HepG2 (cell line): ENCODE results near the gene FBP2.

ENCODE experiments used
- CTCF ChIP-seq: sonication (generic); formaldehyde crosslinking; IDR thresholded peaks from 2 replicates; pipeline ENCODE4 v1.5.0; 2020; ENCODE audit warnings: mild to moderate bottlenecking, missing genetic modification reagents, moderate library complexity
- ELK4 ChIP-seq: sonication (generic); formaldehyde crosslinking; IDR thresholded peaks from 2 replicates; pipeline ENCODE4 v1.9.0; 2021; ENCODE audit warnings: missing genetic modification reagents, borderline replicate concordance
- FOXA3 ChIP-seq: IDR thresholded peaks from 2 replicates; pipeline ENCODE4 v1.6.1; 2016; ENCODE audit warnings: missing genetic modification reagents, missing compliant biosample characterization
- FOXJ3 ChIP-seq: sonication (generic); formaldehyde crosslinking; IDR thresholded peaks from 2 replicates; pipeline ENCODE4 v1.4.0; 2020; ENCODE audit warnings: missing genetic modification reagents, mild to moderate bottlenecking, borderline replicate concordance
- HES4 ChIP-seq: sonication (generic); formaldehyde crosslinking; IDR thresholded peaks from 2 replicates; pipeline ENCODE4 v1.9.0; 2021; ENCODE audit warnings: mild to moderate bottlenecking, missing genetic modification reagents, borderline replicate concordance
- IKZF4 ChIP-seq: sonication (generic); formaldehyde crosslinking; IDR thresholded peaks from 2 replicates; pipeline ENCODE4 v1.5.1; 2020; ENCODE audit warnings: borderline replicate concordance, mild to moderate bottlenecking, low read depth, missing genetic modification reagents; ENCODE audit errors: not compliant biosample characterization
- MAX ChIP-seq: IDR thresholded peaks from 2 replicates; pipeline ENCODE4 v1.6.1; 2012; ENCODE audit warnings: inconsistent platforms
- PRDM10 ChIP-seq: sonication (generic); formaldehyde crosslinking; IDR thresholded peaks from 2 replicates; pipeline ENCODE4 v1.4.0; 2020; ENCODE audit warnings: low read depth, missing genetic modification reagents
- SALL2 ChIP-seq: sonication (generic); formaldehyde crosslinking; IDR thresholded peaks from 2 replicates; pipeline ENCODE4 v1.8.1; 2023; ENCODE audit warnings: mild to moderate bottlenecking, missing genetic modification reagents, inconsistent platforms
- TBL1XR1 ChIP-seq: fragments of 150-350 bp; IDR thresholded peaks from 2 replicates; pipeline ENCODE4 v1.6.1; 2014; ENCODE audit warnings: borderline replicate concordance, low read length; ENCODE audit not compliant: partially characterized antibody
- ZFP1 ChIP-seq: IDR thresholded peaks from 2 replicates; pipeline ENCODE4 v1.6.1; 2016
- ZNF335 ChIP-seq: sonication (generic); formaldehyde crosslinking; IDR thresholded peaks from 2 replicates; pipeline ENCODE4 v1.4.0; 2020; ENCODE audit warnings: missing genetic modification reagents
- TF ChIP-seq, protein P1 (sequence below): fragments of 450-650 bp; IDR thresholded peaks from 2 replicates; pipeline ENCODE4 v1.6.1; 2017

GRCh38 chr9:94511134-94511954 lies 82.3 kb downstream of the FBP2 start:
- TF ChIP-seq FOXJ3 (CRISPR knock-in tag) (no peak), CTCF (no peak), MAX (no peak), SALL2 (no peak), PRDM10 (CRISPR knock-in tag) (no peak), HES4 (CRISPR knock-in tag) (no peak), ZNF335 (CRISPR knock-in tag) (no peak), ZFP1 (no peak), ELK4 (CRISPR knock-in tag) (no peak), IKZF4 (CRISPR knock-in tag) (no peak), TBL1XR1 (no peak), FOXA3 (CRISPR knock-in tag) (no peak)
- TF ChIP-seq, protein P1, sequence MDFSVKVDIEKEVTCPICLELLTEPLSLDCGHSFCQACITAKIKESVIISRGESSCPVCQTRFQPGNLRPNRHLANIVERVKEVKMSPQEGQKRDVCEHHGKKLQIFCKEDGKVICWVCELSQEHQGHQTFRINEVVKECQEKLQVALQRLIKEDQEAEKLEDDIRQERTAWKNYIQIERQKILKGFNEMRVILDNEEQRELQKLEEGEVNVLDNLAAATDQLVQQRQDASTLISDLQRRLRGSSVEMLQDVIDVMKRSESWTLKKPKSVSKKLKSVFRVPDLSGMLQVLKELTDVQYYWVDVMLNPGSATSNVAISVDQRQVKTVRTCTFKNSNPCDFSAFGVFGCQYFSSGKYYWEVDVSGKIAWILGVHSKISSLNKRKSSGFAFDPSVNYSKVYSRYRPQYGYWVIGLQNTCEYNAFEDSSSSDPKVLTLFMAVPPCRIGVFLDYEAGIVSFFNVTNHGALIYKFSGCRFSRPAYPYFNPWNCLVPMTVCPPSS = no peak
